GM19395 (cell line): ENCODE measurements around the gene PPFIA4.

Source experiments
- ATAC-seq: cut with Tn5 transposase; IDR thresholded peaks from one replicate; pipeline ENCODE4 v1.9.1; 2021; ENCODE audit warnings: mild to moderate bottlenecking, moderate library complexity; ENCODE audit not compliant: unreplicated experiment

The PPFIA4 gene

GRCh38 chr1:203081465-203082230, 55.4 kb downstream of the PPFIA4 start:
- no peak for ATAC-seq

- no peak for ATAC-seq
These were observed 55.9 kb downstream of the PPFIA4 start for GRCh38 chr1:203082231-203082505.

- ATAC-seq = no peak
These were observed 56.5 kb downstream of the PPFIA4 start for GRCh38 chr1:203082571-203083462.

- no peak for ATAC-seq
These were observed 57.2 kb downstream of the PPFIA4 start for GRCh38 chr1:203083463-203083921.

GRCh38 chr1:203084588-203085527, 58.6 kb downstream of the PPFIA4 start:
- ATAC-seq = no peak

- ATAC-seq = no peak
These were observed 59.5 kb downstream of the PPFIA4 start, which contains the start of gene MYOG for GRCh38 chr1:203085528-203086406. Gene MYOG (minus strand): TSS chr1:203086012. CDS start chr1:203085961, 51 bp downstream.

- ATAC-seq = no peak
These were observed 60.9 kb downstream of the PPFIA4 start for GRCh38 chr1:203086992-203087763.

- no peak for ATAC-seq
These were observed 62.1 kb downstream of the PPFIA4 start for GRCh38 chr1:203088441-203088840.

- no peak for ATAC-seq
These were observed 62.8 kb downstream of the PPFIA4 start for GRCh38 chr1:203089001-203089650.

- no peak for ATAC-seq
These were observed 63.4 kb downstream of the PPFIA4 start for GRCh38 chr1:203089651-203090045.

GRCh38 chr1:203090421-203091198, 64.3 kb downstream of the PPFIA4 start:
- no peak for ATAC-seq

- ATAC-seq = no peak
These were observed 64.8 kb downstream of the PPFIA4 start for GRCh38 chr1:203091199-203091477.

- no peak for ATAC-seq
These were observed 65.6 kb downstream of the PPFIA4 start for GRCh38 chr1:203091761-203092330.

GRCh38 chr1:203093754-203094410, 67.6 kb downstream of the PPFIA4 start:
- ATAC-seq = no peak

GRCh38 chr1:203095061-203095690, 68.9 kb downstream of the PPFIA4 start:
- no peak for ATAC-seq

- ATAC-seq = no peak
These were observed 70.3 kb downstream of the PPFIA4 start for GRCh38 chr1:203096566-203096965.

- no peak for ATAC-seq
These were observed 70.7 kb downstream of the PPFIA4 start for GRCh38 chr1:203097001-203097400.
